Left ventricle myocardium inferior (tissue), 1 donor: ENCODE data around the gene RIIAD1. TPM values are rescaled to one million over a fixed set of nuclear protein-coding genes. Genes with fewer than 3 reads are reported as not detected.
A peak's percentile ranks its signal among the peaks of the same experiment; 100 is the strongest.
"Not testable (repeated sequence)": the region's sequence is repeated elsewhere in the genome, so short reads cannot be mapped to it uniquely, and the experiment has no call there.

Experiments used
- DNase-seq: peaks from one replicate; pipeline ENCODE4 v3.0.0-alpha.2; 2020
- H3K27ac ChIP-seq: fragments of 200-600 bp; replicated peaks from 2 replicates; pipeline ENCODE4 v1.8.0; 2021
- H3K27me3 ChIP-seq: fragments of 200-600 bp; 2 replicates; pipeline ENCODE4 v1.8.0; 2021; ENCODE audit warnings: low read depth
- H3K36me3 ChIP-seq: fragments of 200-600 bp; 2 replicates; pipeline ENCODE4 v1.8.0; 2021
- H3K4me1 ChIP-seq: fragments of 200-600 bp; 2 replicates; pipeline ENCODE4 v1.8.0; 2021
- H3K4me3 ChIP-seq: fragments of 200-600 bp; 2 replicates; pipeline ENCODE4 v1.8.0; 2021; ENCODE audit warnings: mild to moderate bottlenecking, moderate library complexity
- H3K9me3 ChIP-seq: fragments of 200-600 bp; replicated peaks from 2 replicates; pipeline ENCODE4 v1.8.0; 2021
- CTCF ChIP-seq: fragments of 200-600 bp; IDR thresholded peaks from 2 replicates; pipeline ENCODE4 v1.8.0; 2021; ENCODE audit warnings: antibody characterized with exemption, mild to moderate bottlenecking, borderline replicate concordance
- intact Hi-C: fragments of 100-400 bp; cut with micrococcal nuclease; formaldehyde crosslinking; loops from one replicate; pipeline ENCODE4 v1.11.0; 2022
- total RNA-seq: library from RNA; stranded (reverse); fragmentation: NEBNext Ultra II Directional; extraction: Animal tissue kit (Norgen Biotek cat#: 25700); gene quantifications from one replicate; pipeline ENCODE4 v1.2.1, GENCODE V29; 2021
- donor health status: DM: no; HTN: yes; CAD: no; lungs with severe emphysema.

RIIAD1 gene
- total RNA-seq, 1 donor from 2014 or later, result 5.6 TPM

- intact Hi-C loops, result no loop called here
- peaks cover 31% of the 10 kb centered on the region for H3K36me3 ChIP-seq
- H3K4me3 ChIP-seq, result peak overlapping the region; percentile 86
- H3K4me1 ChIP-seq, result peaks cover 25% of the 10 kb centered on the region
- DNase-seq, result no peak
- no peaks in the 10 kb centered on the region for H3K27me3 ChIP-seq
- no peaks in the 10 kb centered on the region for H3K9me3 ChIP-seq
- no peak for TF ChIP-seq CTCF
- H3K27ac ChIP-seq, result peak overlapping the region; percentile 93
Measured at GRCh38 chr1:151763990-151764389, 42.7 kb downstream of the RIIAD1 start.

GRCh38 chr1:151768351-151769066 is 47.2 kb downstream of the RIIAD1 start:
- H3K9me3 ChIP-seq, H3K36me3 ChIP-seq, DNase-seq, H3K27me3 ChIP-seq, H3K4me3 ChIP-seq, intact Hi-C loops, H3K27ac ChIP-seq: not testable (repeated sequence)
- H3K4me1 ChIP-seq, result peaks cover 12% of the 10 kb centered on the region

GRCh38 chr1:151769270-151769669 is 47.9 kb downstream of the RIIAD1 start:
- H3K4me3 ChIP-seq, intact Hi-C loops, H3K9me3 ChIP-seq, H3K27me3 ChIP-seq, H3K27ac ChIP-seq, H3K4me1 ChIP-seq, DNase-seq: not testable (repeated sequence)
- H3K36me3 ChIP-seq, result peaks cover 13% of the 10 kb centered on the region

- TF ChIP-seq CTCF, result no peak
- DNase-seq, result no peak
- Histone ChIP-seq H3K36me3 (peaks cover 54% of the 10 kb centered on the region), H3K4me3 (no peak overlapping the region), H3K9me3 (no peaks in the 10 kb centered on the region), H3K4me1 (no peaks in the 10 kb centered on the region), H3K27ac (no peak overlapping the region), H3K27me3 (no peaks in the 10 kb centered on the region)
- intact Hi-C loops, result no loop called here
Measured at GRCh38 chr1:151773702-151774101, 52.4 kb downstream of the RIIAD1 start.

GRCh38 chr1:151774256-151774922 is 53.1 kb downstream of the RIIAD1 start:
- no peak for DNase-seq
- H3K27me3 ChIP-seq, result no peaks in the 10 kb centered on the region
- intact Hi-C loops, result no loop called here
- no peak overlapping the region for H3K27ac ChIP-seq
- H3K36me3 ChIP-seq, result peaks cover 61% of the 10 kb centered on the region
- TF ChIP-seq CTCF, result no peak
- no peaks in the 10 kb centered on the region for H3K9me3 ChIP-seq
- H3K4me1 ChIP-seq, result no peaks in the 10 kb centered on the region
- no peak overlapping the region for H3K4me3 ChIP-seq

- intact Hi-C loops, result no loop called here
- Histone ChIP-seq H3K4me3 (no peak overlapping the region), H3K9me3 (no peaks in the 10 kb centered on the region), H3K4me1 (no peaks in the 10 kb centered on the region), H3K36me3 (peaks cover 71% of the 10 kb centered on the region), H3K27me3 (no peaks in the 10 kb centered on the region), H3K27ac (no peak overlapping the region)
- no peak for DNase-seq
- TF ChIP-seq CTCF, result no peak
Measured at GRCh38 chr1:151775894-151776664, 54.8 kb downstream of the RIIAD1 start.
